H1 (cell line): Measurements from ENCODE around the gene ZNF575. TPM values are rescaled to one million over a fixed set of nuclear protein-coding genes. Genes with fewer than 3 reads are reported as not detected.

Source experiments
- ASH2L ChIP-seq: fragments of 200-600, 300-600 bp; sonication (generic); IDR thresholded peaks from one replicate; pipeline ENCODE4 v1.7.1; 2017; ENCODE audit warnings: low read length
- CBX8 ChIP-seq: fragments of 300-800, 300-1000 bp; sonication (generic); IDR thresholded peaks from 2 replicates; pipeline ENCODE4 v1.7.1; 2016; ENCODE audit warnings: low read depth, low read length, borderline replicate concordance
- CHD1 ChIP-seq: IDR thresholded peaks from 2 replicates; pipeline ENCODE4 v1.6.1; 2012; ENCODE audit warnings: low read depth, low read length, improper control_type of control experiment
- E2F6 ChIP-seq: IDR thresholded peaks from 2 replicates; pipeline ENCODE4 v1.6.1; 2012; ENCODE audit warnings: inconsistent platforms
- EP300 ChIP-seq, 2 experiments: IDR thresholded peaks; 1 replicate in 1 of 2; 2 replicates in 1 of 2; pipeline ENCODE4 v1.6.1; 2011 to 2012; ENCODE audit warnings: low read depth in 2 of 2, low read length in 2 of 2, mild to moderate bottlenecking in 2 of 2, borderline replicate concordance in 1 of 2, inconsistent platforms in 1 of 2, moderate library complexity in 1 of 2
- HDAC2 ChIP-seq, 2 experiments: fragments of 300-600 bp in 1 of 2; sonication (generic) in 1 of 2; IDR thresholded peaks; 2 replicates each; pipeline ENCODE4 v1.6.1; 2011 to 2012; ENCODE audit warnings: low read depth in 2 of 2, low read length in 2 of 2, mild to moderate bottlenecking in 2 of 2, moderate library complexity in 2 of 2, borderline replicate concordance in 1 of 2, inconsistent platforms in 1 of 2
- polyA plus RNA-seq, 7 experiments: library from polyadenylated mRNA; depleted of rRNA in 3 of 7; stranded (reverse) in 5 of 7; unstranded in 2 of 7; fragments of >200 nt in 5 of 7; fragments of 200-250 nt in 2 of 7; gene quantifications; 1 replicate in 5 of 7; 2 replicates in 1 of 7; 4 replicates in 1 of 7; pipeline versions ENCODE4 v1.2.1 to v1.2.3, GENCODE V29; 2011 to 2013; ENCODE audit warnings: missing spikeins in 2 of 7, mixed read lengths in 2 of 7
- total RNA-seq: library from RNA; stranded (reverse); fragmentation: NEBNext Ultra II Directional; extraction: Animal tissue kit (Norgen Biotek cat#: 25700); gene quantifications from 2 replicates; pipeline ENCODE4 v1.2.1, GENCODE V29; 2021
- TF ChIP-seq, protein P1 (sequence below): fragments of 300-600 bp; sonication (generic); IDR thresholded peaks from 2 replicates; pipeline ENCODE4 v1.7.1; 2012; ENCODE audit warnings: low read length, moderate library complexity, mild to moderate bottlenecking, inconsistent platforms; ENCODE audit not compliant: insufficient replicate concordance

ZNF575 gene
- total and polyA plus RNA-seq, 2 of the 8 experiments (the other 6 are each of a cell fraction or from before 2014, with no cell fraction given), result 0.05 TPM; not detected in 1

GRCh38 chr19:43575156-43575950 lies 42.4 kb downstream of the ZNF575 start, which contains the start of the genes PINLYP and XRCC1 (continued):
- TF ChIP-seq, protein P1, sequence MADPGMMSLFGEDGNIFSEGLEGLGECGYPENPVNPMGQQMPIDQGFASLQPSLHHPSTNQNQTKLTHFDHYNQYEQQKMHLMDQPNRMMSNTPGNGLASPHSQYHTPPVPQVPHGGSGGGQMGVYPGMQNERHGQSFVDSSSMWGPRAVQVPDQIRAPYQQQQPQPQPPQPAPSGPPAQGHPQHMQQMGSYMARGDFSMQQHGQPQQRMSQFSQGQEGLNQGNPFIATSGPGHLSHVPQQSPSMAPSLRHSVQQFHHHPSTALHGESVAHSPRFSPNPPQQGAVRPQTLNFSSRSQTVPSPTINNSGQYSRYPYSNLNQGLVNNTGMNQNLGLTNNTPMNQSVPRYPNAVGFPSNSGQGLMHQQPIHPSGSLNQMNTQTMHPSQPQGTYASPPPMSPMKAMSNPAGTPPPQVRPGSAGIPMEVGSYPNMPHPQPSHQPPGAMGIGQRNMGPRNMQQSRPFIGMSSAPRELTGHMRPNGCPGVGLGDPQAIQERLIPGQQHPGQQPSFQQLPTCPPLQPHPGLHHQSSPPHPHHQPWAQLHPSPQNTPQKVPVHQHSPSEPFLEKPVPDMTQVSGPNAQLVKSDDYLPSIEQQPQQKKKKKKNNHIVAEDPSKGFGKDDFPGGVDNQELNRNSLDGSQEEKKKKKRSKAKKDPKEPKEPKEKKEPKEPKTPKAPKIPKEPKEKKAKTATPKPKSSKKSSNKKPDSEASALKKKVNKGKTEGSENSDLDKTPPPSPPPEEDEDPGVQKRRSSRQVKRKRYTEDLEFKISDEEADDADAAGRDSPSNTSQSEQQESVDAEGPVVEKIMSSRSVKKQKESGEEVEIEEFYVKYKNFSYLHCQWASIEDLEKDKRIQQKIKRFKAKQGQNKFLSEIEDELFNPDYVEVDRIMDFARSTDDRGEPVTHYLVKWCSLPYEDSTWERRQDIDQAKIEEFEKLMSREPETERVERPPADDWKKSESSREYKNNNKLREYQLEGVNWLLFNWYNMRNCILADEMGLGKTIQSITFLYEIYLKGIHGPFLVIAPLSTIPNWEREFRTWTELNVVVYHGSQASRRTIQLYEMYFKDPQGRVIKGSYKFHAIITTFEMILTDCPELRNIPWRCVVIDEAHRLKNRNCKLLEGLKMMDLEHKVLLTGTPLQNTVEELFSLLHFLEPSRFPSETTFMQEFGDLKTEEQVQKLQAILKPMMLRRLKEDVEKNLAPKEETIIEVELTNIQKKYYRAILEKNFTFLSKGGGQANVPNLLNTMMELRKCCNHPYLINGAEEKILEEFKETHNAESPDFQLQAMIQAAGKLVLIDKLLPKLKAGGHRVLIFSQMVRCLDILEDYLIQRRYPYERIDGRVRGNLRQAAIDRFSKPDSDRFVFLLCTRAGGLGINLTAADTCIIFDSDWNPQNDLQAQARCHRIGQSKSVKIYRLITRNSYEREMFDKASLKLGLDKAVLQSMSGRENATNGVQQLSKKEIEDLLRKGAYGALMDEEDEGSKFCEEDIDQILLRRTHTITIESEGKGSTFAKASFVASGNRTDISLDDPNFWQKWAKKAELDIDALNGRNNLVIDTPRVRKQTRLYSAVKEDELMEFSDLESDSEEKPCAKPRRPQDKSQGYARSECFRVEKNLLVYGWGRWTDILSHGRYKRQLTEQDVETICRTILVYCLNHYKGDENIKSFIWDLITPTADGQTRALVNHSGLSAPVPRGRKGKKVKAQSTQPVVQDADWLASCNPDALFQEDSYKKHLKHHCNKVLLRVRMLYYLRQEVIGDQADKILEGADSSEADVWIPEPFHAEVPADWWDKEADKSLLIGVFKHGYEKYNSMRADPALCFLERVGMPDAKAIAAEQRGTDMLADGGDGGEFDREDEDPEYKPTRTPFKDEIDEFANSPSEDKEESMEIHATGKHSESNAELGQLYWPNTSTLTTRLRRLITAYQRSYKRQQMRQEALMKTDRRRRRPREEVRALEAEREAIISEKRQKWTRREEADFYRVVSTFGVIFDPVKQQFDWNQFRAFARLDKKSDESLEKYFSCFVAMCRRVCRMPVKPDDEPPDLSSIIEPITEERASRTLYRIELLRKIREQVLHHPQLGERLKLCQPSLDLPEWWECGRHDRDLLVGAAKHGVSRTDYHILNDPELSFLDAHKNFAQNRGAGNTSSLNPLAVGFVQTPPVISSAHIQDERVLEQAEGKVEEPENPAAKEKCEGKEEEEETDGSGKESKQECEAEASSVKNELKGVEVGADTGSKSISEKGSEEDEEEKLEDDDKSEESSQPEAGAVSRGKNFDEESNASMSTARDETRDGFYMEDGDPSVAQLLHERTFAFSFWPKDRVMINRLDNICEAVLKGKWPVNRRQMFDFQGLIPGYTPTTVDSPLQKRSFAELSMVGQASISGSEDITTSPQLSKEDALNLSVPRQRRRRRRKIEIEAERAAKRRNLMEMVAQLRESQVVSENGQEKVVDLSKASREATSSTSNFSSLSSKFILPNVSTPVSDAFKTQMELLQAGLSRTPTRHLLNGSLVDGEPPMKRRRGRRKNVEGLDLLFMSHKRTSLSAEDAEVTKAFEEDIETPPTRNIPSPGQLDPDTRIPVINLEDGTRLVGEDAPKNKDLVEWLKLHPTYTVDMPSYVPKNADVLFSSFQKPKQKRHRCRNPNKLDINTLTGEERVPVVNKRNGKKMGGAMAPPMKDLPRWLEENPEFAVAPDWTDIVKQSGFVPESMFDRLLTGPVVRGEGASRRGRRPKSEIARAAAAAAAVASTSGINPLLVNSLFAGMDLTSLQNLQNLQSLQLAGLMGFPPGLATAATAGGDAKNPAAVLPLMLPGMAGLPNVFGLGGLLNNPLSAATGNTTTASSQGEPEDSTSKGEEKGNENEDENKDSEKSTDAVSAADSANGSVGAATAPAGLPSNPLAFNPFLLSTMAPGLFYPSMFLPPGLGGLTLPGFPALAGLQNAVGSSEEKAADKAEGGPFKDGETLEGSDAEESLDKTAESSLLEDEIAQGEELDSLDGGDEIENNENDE, result no peak
- TF ChIP-seq EP300 (IDR thresholded peaks at IDR 0.05; ENCODE audit: borderline replicate concordance in 1 of 2, low read depth in 2 of 2, low read length in 2 of 2) (no peak), CBX8 (no peak), E2F6 (no peak; the same call in 1 of the 2 replicates), HDAC2 (IDR thresholded peaks at IDR 0.05; ENCODE audit: borderline replicate concordance in 1 of 2, low read depth in 2 of 2, low read length in 2 of 2) (no peak), ASH2L (peak; percentile 41), CHD1 (no peak)
